ENCODE measurements around the gene HM13.
"Not testable (repeated sequence)": the region's sequence is repeated elsewhere in the genome, so short reads cannot be mapped to it uniquely, and the experiment has no call there.

HM13 gene

DNA sequence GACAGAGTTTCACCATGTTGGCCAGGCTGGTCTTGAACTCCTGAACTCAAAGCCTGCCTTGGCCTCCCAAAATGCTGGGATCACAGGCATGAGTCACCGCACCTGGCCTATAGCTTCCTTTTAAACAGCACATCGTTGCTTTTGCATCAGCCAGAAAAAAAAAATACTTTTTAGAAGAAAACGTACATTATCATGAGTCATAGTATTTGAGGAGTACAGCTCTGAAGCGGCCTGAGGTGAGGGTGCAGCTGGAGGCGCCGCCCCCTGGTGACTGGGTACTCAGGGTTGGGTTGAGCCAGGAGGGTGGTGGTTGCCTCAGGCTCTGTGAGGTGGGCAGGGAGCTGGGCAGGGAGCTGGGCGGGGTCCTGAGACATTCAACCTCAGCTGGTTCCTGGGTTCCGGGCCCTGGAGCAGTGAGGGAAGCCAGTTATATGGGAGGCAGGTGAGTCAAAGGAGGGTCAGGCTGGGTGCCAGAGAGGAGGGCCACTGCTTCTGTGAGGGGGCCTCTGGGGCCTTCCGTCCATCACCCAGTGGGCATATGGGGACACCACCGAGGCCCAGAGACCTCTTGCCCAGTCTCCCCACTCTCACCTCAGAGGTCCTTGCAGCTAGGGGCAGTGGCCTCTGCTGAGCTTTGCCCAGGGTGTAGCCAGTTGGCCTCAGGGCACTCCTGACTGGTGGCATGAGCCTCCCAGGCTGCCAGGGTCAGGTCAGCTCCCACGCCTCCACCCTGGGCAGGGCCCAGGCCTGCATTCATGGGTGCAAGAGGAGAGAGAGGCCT, 79.2 kb downstream of the HM13 start:
- TF ChIP-seq, protein P1, sequence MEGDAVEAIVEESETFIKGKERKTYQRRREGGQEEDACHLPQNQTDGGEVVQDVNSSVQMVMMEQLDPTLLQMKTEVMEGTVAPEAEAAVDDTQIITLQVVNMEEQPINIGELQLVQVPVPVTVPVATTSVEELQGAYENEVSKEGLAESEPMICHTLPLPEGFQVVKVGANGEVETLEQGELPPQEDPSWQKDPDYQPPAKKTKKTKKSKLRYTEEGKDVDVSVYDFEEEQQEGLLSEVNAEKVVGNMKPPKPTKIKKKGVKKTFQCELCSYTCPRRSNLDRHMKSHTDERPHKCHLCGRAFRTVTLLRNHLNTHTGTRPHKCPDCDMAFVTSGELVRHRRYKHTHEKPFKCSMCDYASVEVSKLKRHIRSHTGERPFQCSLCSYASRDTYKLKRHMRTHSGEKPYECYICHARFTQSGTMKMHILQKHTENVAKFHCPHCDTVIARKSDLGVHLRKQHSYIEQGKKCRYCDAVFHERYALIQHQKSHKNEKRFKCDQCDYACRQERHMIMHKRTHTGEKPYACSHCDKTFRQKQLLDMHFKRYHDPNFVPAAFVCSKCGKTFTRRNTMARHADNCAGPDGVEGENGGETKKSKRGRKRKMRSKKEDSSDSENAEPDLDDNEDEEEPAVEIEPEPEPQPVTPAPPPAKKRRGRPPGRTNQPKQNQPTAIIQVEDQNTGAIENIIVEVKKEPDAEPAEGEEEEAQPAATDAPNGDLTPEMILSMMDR (conservative IDR thresholded peaks at IDR 0.05), result no peak
- TF ChIP-seq ZFX (IDR thresholded peaks at IDR 0.05), result no peak
- no peak overlapping the region for H3K27ac ChIP-seq

DNA sequence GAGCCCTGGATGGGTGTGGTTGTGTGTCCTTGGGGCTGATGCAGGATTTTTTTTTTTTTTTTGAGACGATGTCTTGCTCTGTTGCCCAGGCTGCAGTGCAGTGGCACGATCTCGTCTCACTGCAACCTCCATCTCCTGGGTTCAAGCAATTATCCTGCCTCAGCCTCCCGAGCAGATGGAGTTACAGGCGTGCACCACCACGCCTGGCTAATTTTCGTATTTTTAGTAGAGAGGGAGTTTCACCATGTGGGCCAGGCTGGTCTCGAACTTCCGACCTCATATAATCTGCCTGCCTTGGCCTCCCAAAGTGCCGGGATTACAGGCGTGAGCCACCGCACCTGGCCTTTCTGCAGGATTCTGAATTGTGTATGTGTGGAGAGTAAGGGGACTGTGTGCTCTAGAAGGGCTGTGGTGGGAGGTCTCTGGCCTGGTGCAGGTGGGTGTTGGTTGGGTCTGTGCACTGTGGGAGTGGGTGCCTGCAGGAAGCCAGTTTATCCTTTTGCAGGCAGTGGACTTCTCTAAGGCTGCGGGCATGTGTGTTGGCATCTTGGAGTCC, 79.8 kb downstream of the HM13 start:
- TF ChIP-seq ZFX (IDR thresholded peaks at IDR 0.05), result no peak

DNA sequence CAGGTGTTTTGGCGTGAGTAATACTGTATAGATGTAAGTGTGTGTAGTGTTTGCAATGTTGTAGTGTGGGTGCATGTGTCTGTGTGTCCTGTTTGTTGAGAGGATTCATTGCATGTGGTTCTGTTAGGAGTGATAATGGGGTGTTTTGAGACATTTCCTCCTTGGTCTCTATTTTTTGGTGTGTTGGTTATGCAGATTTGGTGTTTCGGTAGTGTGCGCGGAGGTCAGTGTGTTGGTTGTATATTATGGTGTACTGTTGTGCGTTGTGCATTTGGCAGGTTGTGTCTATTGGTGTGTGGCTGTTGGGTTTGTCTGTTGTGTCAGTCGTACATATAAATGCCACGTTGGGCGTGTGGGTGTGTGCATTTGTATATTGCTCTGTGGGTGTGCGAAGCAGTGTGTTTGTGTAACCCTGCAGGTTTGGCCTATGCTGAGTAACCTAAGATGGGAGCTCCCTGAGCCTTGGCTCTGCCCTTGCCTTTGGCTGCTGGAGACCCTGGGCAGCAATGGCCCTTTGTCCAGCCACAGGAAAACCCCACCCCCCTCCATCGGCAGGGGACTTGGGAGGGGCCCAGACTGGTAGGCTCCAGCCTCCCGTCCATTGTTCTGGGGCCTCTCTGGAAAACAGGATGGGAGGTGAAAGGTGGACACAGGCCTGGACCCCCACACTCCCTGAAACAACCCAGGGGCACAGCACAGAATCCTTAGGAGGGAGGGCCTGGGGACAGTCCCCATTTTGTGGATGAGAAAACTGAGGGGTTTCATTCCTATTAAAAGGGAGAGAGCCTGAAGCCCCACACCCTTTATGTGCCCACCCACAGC, 80.5 kb downstream of the HM13 start:
- TF ChIP-seq, protein P1 (conservative IDR thresholded peaks at IDR 0.05), result no peak
- no peak for TF ChIP-seq ZFX (IDR thresholded peaks at IDR 0.05)
- H3K27ac ChIP-seq, result no peak overlapping the region

More for the DNA sequence above, 79.8 kb downstream of the HM13 start:
- no peak overlapping the region for H3K27ac ChIP-seq

DNA sequence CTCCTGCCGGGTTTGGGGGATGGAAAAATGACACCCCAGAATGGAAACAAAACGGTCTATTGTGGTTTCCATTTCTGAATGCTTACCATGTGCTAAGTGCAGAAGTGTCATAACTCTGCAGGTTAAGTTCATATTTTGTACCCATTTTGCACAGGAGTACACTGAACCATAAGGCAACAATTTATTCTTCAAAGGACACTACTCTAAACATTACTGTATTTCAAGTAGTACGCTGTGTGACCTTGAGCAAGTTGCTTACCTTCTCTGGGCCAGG, 81.1 kb downstream of the HM13 start:
- no peak overlapping the region for H3K27ac ChIP-seq
- TF ChIP-seq ZFX (IDR thresholded peaks at IDR 0.05), result no peak
- TF ChIP-seq, protein P1 (conservative IDR thresholded peaks at IDR 0.05), result no peak

DNA sequence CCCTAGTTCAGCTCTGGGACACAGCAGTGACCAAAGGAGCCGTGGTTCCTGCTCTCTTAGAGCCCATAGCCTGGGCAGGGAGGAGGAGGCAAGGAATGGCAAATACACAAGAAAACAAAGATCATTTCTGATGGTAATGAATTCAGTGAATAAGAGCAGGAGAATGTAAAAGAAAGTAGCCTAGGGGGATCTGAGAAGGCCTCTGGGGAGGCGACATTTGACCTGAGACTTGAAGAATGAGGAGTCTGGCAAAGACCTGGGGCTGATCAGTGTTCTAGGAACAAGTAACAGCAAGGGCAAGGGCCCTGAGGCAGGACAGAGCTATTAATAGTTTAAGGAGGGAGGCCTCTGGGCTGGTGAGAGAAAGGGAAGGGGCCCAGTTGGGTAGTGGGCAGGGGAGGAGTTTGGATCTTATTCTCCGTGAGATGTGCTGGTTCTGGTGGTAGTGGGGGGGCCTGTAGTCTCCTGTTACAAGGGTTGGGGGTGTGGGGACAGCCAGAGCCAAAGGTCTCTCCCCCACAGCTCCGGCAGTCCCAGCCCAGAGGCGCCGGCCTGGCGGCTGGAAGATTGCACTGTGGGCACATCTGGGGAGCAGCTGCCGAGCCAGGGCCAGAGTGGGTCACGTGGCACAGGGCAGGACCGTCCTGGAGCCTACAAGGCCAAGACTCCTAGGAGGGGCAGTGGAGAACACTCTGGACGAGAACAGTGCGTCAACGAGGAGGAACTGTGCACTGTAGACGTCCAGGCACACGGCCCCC, 81.6 kb downstream of the HM13 start:
- TF ChIP-seq, protein P1 (conservative IDR thresholded peaks at IDR 0.05), result no peak
- no peak for TF ChIP-seq ZFX (IDR thresholded peaks at IDR 0.05)
- no peak overlapping the region for H3K27ac ChIP-seq

DNA sequence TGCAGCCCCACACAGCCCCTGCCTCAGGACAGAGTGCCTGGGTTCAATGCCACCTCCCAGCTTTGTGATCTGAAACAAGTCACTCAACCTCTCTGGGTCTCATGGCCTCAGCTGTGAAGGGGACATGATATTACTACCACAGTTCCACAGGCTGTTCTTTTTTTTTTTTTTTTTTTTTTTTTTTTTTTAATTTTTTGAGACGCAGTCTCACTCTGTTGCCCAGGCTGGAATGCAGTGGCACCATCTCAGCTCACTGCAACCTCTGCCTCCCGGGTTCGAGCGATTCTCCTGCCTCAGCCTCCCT, 82.1 kb downstream of the HM13 start:
- not testable (repeated sequence) for H3K27ac ChIP-seq

DNA sequence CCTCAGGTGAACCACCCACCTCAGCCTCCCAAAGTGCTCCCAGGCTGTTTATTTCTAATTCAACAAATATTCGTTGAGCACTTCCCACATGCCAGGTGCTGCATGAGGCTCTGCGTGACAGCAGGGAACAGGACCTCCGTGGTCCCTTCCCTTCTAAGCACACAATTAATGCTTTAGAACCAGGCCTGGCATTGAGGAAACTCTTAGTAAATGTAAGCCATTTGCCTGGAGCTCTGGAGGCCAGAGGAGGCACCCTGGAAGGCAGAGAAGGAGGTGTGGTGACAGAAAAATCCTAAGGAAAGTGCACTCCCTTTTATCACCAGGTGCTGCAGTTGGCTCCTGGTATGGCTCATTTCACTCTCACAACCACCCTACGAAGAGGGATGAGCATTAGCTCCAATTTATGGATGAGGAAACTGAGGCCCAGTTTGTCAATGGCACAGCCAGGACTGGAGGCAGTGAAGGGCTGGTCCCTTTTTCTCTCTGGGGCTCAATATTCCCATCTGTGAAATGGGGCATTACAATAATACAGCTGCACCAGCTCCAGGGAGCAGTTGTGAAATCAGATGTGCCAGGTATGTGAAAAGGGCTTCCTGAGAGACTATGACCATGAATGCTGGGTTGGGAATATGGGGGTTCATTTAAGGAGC, 82.7 kb downstream of the HM13 start:
- TF ChIP-seq, protein P1 (conservative IDR thresholded peaks at IDR 0.05), result no peak
- TF ChIP-seq ZFX (IDR thresholded peaks at IDR 0.05), result no peak
- no peak overlapping the region for H3K27ac ChIP-seq

DNA sequence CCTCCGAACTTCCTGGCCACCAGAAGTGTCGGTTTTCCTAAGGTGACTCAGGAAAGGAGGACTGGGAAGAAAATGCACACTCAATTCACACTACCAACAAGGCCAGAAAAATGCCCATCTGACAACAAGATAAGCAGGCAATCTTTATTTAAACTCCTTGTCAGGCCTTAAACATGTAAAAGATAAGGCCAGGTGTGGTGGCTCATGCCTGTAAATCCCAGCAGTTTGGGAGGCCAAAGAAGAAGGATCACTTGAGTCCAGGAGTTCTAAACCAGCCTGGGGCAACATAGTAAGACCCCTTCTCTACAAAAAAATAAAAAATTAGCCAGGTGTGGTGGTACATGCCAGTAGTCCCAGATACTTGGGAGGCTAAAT, 83.2 kb downstream of the HM13 start:
- no peak for TF ChIP-seq ZFX (IDR thresholded peaks at IDR 0.05)
- TF ChIP-seq, protein P1 (conservative IDR thresholded peaks at IDR 0.05), result no peak
- no peak overlapping the region for H3K27ac ChIP-seq
